Neural progenitor cell (in vitro differentiated cells): ENCODE results near the gene POLR2E.

Source experiments
- CTCF ChIP-seq: fragments of 200-600 bp; sonication (generic); IDR thresholded peaks from 2 replicates; pipeline ENCODE4 v1.5.1; 2017; ENCODE audit warnings: antibody characterized with exemption, mild to moderate bottlenecking
- EZH2 ChIP-seq: fragments of 200-600 bp; sonication (generic); IDR thresholded peaks from 2 replicates; pipeline ENCODE4 v1.6.1; 2017; ENCODE audit warnings: antibody characterized with exemption, mild to moderate bottlenecking, moderate library complexity

GRCh38 chr19:1119475-1120217 lies 24.5 kb upstream of the POLR2E start:
- TF ChIP-seq CTCF, result no peak
- TF ChIP-seq EZH2, result no peak
